ENCODE measurements around the gene EBNA1BP2. TPM values are rescaled to one million over a fixed set of nuclear protein-coding genes. Genes with fewer than 3 reads are reported as not detected.
A peak's percentile ranks its signal among the peaks of the same experiment; 100 is the strongest.
"Not testable (repeated sequence)": the region's sequence is repeated elsewhere in the genome, so short reads cannot be mapped to it uniquely, and the experiment has no call there.

Gene EBNA1BP2
- polyA plus RNA-seq, 2 donors: 30.2 to 72.8 TPM

DNA sequence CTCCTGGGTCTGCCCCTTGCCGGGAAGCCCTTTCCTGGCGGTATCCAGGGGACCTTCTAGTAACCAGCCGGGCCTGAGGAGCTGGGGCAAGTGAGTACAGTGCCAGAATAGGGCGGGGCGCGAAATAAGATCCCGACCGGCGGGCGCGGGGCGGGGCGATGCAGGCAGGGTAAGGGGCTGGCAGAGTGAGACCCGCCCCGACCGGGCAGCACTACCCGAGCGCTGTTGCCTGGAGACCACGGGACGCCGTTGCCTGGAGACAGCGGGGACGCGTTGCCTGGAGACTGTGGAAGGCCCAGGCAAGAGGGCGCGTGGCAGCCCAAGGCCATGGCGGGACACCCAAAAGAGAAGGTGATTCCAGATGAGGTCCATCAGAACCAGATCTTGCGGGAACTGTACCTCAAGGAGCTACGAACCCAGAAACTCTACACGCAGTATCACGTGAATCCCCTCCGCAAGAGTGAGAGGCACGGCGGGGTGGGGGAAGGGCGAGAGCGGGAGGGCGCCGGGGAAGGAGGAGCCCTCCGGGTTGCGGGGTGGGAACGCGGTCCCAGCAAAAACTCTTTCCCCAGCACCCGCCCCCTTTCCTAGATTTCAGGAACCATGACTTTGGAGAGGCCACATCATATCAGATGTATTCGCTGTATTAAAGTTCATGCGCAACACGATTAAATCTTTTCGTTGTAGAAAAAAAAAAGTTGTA, 24.3 kb downstream of the EBNA1BP2 start:
- Histone ChIP-seq H3K4me1 (ENCODE audit: control insufficient read depth in 2 of 2, insufficient read depth in 2 of 2, low read length in 1 of 2) (peaks cover 0 to 8% of the 10 kb centered on the region in 2 donors), H3K36me3 (ENCODE audit: control insufficient read depth in 2 of 2, insufficient read depth in 2 of 2, low read length in 1 of 2) (no peaks in the 10 kb centered on the region), H3K4me3 (ENCODE audit: low read depth in 1 of 2, low read length in 2 of 2) (peak overlapping the region; percentile 30 to 40), H3K9me3 (ENCODE audit: control insufficient read depth in 2 of 2, insufficient read depth in 1 of 2, low read depth in 1 of 2, low read length in 1 of 2) (no peaks in the 10 kb centered on the region), H3K27ac (ENCODE audit: low read depth in 2 of 2, low read length in 1 of 2) (no peak overlapping the region), H3K27me3 (ENCODE audit: control insufficient read depth in 1 of 2, insufficient read depth in 2 of 2, low read length in 2 of 2) (no peaks in the 10 kb centered on the region)
- 5 to 6% methylated on average over 47 of the region's 47 CpGs for whole genome bisulfite sequencing, 2 donors

DNA sequence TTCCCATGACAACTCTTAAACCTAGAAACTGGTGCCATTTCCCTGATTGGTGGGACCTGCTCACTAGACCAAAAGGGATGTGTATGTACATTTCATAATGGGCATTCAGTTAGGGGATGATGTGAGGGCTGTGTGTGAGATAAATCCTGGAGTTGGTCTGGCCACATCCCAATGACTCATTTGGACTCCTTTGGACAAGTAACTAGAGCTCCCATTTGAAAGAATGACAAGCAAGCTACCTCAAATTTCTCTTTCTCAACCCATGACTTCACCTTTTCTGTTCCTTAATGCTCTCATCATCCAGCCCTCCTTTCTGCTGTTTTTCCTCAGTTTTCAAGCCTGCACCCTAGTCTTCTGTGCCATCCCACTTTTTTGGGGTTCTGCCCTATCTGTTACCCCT, 27.9 kb downstream of the EBNA1BP2 start:
- H3K4me1 ChIP-seq (ENCODE audit: control insufficient read depth in 2 of 2, insufficient read depth in 2 of 2, low read length in 1 of 2): peaks cover 0 to 8% of the 10 kb centered on the region in 2 donors
- H3K9me3 ChIP-seq (ENCODE audit: control insufficient read depth in 2 of 2, insufficient read depth in 1 of 2, low read depth in 1 of 2, low read length in 1 of 2): no peaks in the 10 kb centered on the region
- no peaks in the 10 kb centered on the region for H3K27me3 ChIP-seq (ENCODE audit: control insufficient read depth in 1 of 2, insufficient read depth in 2 of 2, low read length in 2 of 2)
- H3K4me3 ChIP-seq (ENCODE audit: low read depth in 1 of 2, low read length in 2 of 2): no peak overlapping the region
- no peak overlapping the region for H3K27ac ChIP-seq (ENCODE audit: low read depth in 2 of 2, low read length in 1 of 2)
- no peaks in the 10 kb centered on the region for H3K36me3 ChIP-seq (ENCODE audit: control insufficient read depth in 2 of 2, insufficient read depth in 2 of 2, low read length in 1 of 2)

GRCh38 chr1:43143441-43143888, 28.6 kb downstream of the EBNA1BP2 start:
- no peak overlapping the region for H3K27ac ChIP-seq (ENCODE audit: low read depth in 2 of 2, low read length in 1 of 2)
- no peak overlapping the region for H3K4me3 ChIP-seq (ENCODE audit: low read depth in 1 of 2, low read length in 2 of 2)
- H3K36me3 ChIP-seq (ENCODE audit: control insufficient read depth in 2 of 2, insufficient read depth in 2 of 2, low read length in 1 of 2): no peaks in the 10 kb centered on the region
- peaks cover 0 to 7% of the 10 kb centered on the region in 2 donors for H3K4me1 ChIP-seq (ENCODE audit: control insufficient read depth in 2 of 2, insufficient read depth in 2 of 2, low read length in 1 of 2)
- 44 to 58% methylated on average over 7 of the region's 7 CpGs for WGBS, 2 donors
- H3K27me3 ChIP-seq (ENCODE audit: control insufficient read depth in 1 of 2, insufficient read depth in 2 of 2, low read length in 2 of 2): no peaks in the 10 kb centered on the region
- no peaks in the 10 kb centered on the region for H3K9me3 ChIP-seq (ENCODE audit: control insufficient read depth in 2 of 2, insufficient read depth in 1 of 2, low read depth in 1 of 2, low read length in 1 of 2)

DNA sequence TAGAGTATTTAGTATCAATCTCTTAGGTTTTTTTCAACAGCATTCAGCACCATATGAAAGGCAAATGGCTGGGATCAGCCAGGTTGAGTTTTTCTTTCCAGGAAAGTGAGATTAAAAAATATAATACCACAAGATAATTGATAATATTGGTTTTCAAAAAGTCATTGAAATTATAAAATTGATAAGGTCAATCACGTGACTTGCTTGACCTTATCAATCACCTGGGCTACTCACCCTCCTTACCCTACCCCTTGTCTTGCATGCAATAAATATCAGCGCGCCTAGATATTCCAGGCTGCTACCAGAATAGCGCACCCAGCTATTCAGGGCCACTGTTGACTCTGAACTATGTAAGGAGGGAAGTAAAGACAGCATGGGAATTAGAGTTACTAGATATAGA, 31.5 kb downstream of the EBNA1BP2 start:
- H3K4me3 ChIP-seq (ENCODE audit: low read depth in 1 of 2, low read length in 2 of 2): no peak overlapping the region
- H3K27me3 ChIP-seq (ENCODE audit: control insufficient read depth in 1 of 2, insufficient read depth in 2 of 2, low read length in 2 of 2): no peaks in the 10 kb centered on the region
- no peaks in the 10 kb centered on the region for H3K36me3 ChIP-seq (ENCODE audit: control insufficient read depth in 2 of 2, insufficient read depth in 2 of 2, low read length in 1 of 2)
- H3K4me1 ChIP-seq (ENCODE audit: control insufficient read depth in 2 of 2, insufficient read depth in 2 of 2, low read length in 1 of 2): no peaks in the 10 kb centered on the region
- H3K27ac ChIP-seq (ENCODE audit: low read depth in 2 of 2, low read length in 1 of 2): no peak overlapping the region
- 92 to 95% methylated on average over 4 of the region's 4 CpGs for WGBS, 2 donors
- no peaks in the 10 kb centered on the region for H3K9me3 ChIP-seq (ENCODE audit: control insufficient read depth in 2 of 2, insufficient read depth in 1 of 2, low read depth in 1 of 2, low read length in 1 of 2)

GRCh38 chr1:43140010-43140409, 32.1 kb downstream of the EBNA1BP2 start:
- Histone ChIP-seq H3K4me3 (ENCODE audit: low read depth in 1 of 2, low read length in 2 of 2) (no peak overlapping the region), H3K4me1 (ENCODE audit: control insufficient read depth in 2 of 2, insufficient read depth in 2 of 2, low read length in 1 of 2) (peaks cover 2 to 5% of the 10 kb centered on the region in 2 donors), H3K36me3 (ENCODE audit: control insufficient read depth in 2 of 2, insufficient read depth in 2 of 2, low read length in 1 of 2) (no peaks in the 10 kb centered on the region), H3K9me3 (ENCODE audit: control insufficient read depth in 2 of 2, insufficient read depth in 1 of 2, low read depth in 1 of 2, low read length in 1 of 2) (no peaks in the 10 kb centered on the region), H3K27ac (ENCODE audit: low read depth in 2 of 2, low read length in 1 of 2) (no peak overlapping the region), H3K27me3 (ENCODE audit: control insufficient read depth in 1 of 2, insufficient read depth in 2 of 2, low read length in 2 of 2) (no peaks in the 10 kb centered on the region)

DNA sequence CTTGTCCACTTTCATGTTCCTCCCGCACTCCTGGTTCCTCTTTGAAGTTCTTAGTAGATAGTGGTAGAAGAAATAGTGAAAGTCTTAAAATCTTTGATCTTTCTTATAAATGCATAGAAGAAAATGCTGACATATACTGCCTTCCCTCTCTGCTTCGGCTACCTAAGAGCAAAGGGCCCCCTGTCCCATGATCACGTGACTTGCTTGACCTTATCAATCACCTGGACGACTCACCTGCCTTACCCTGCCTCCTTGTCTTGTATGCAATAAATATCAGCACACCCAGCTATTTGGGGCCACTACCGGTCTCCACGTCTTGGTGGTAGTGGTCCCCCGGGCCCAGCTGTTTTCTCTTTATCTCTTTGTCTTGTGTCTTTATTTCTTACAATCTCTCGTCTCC, 32.8 kb downstream of the EBNA1BP2 start:
- H3K9me3 ChIP-seq (ENCODE audit: control insufficient read depth in 2 of 2, insufficient read depth in 1 of 2, low read depth in 1 of 2, low read length in 1 of 2); H3K36me3 ChIP-seq (ENCODE audit: control insufficient read depth in 2 of 2, insufficient read depth in 2 of 2, low read length in 1 of 2); H3K27ac ChIP-seq (ENCODE audit: low read depth in 2 of 2, low read length in 1 of 2); H3K4me3 ChIP-seq (ENCODE audit: low read depth in 1 of 2, low read length in 2 of 2); H3K4me1 ChIP-seq (ENCODE audit: control insufficient read depth in 2 of 2, insufficient read depth in 2 of 2, low read length in 1 of 2); H3K27me3 ChIP-seq (ENCODE audit: control insufficient read depth in 1 of 2, insufficient read depth in 2 of 2, low read length in 2 of 2): not testable (repeated sequence)
- 88 to 90% methylated on average over 8 of the region's 8 CpGs for WGBS, 2 donors

- Histone ChIP-seq H3K27me3 (ENCODE audit: control insufficient read depth in 1 of 2, insufficient read depth in 2 of 2, low read length in 2 of 2) (no peaks in the 10 kb centered on the region), H3K27ac (ENCODE audit: low read depth in 2 of 2, low read length in 1 of 2) (no peak overlapping the region), H3K9me3 (ENCODE audit: control insufficient read depth in 2 of 2, insufficient read depth in 1 of 2, low read depth in 1 of 2, low read length in 1 of 2) (no peaks in the 10 kb centered on the region), H3K4me1 (ENCODE audit: control insufficient read depth in 2 of 2, insufficient read depth in 2 of 2, low read length in 1 of 2) (peaks cover 2 to 7% of the 10 kb centered on the region in 2 donors), H3K4me3 (ENCODE audit: low read depth in 1 of 2, low read length in 2 of 2) (no peak overlapping the region), H3K36me3 (ENCODE audit: control insufficient read depth in 2 of 2, insufficient read depth in 2 of 2, low read length in 1 of 2) (no peaks in the 10 kb centered on the region)
- WGBS, 2 donors: 86 to 89% methylated on average over 7 of the region's 7 CpGs
These were observed 34.5 kb downstream of the EBNA1BP2 start for GRCh38 chr1:43137445-43138052.

DNA sequence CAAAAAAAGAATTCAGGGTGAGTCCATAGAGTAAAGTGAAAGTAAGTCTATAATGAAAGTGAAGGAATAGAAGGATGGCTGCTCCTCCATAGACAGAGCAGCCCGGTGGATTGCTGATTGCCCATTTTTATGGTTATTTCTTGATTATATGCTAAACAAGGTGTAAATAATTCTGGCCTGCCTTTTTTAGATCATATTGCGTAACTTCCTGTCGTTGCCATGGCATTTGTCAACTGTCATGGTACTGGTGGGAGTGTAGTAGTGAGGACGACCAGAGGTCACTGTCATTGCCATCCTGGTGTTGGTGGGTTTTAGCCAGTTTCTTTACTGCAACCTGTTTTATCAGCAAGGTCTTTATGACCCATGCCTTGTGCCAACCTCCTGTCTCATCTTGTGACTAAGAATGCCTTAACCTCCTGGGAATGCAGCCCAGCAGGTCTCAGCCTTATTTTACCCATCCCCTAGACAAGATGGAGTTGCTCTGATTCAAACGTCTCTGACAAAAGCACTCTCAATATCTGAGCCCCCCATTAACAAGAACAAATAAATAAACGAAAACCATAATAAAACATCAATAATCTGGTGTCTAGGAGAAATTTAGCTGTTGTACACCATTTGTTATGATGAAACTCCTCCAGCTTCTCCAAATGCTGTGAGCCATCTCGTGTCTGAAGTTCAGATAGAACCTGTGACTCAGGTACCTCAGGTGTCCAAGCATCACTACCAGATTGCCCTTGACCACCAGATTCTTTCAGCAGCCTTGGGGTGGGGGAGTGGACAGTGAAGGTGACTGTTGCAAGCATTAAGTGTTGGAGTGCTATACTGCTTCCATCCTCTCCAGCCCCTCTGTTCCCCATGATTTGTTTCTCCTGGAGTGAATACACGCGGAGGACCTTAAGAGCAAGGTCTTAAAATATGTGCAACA, 36.0 kb downstream of the EBNA1BP2 start:
- 69 to 73% methylated on average over 9 of the region's 9 CpGs for WGBS, 2 donors
- H3K4me1 ChIP-seq (ENCODE audit: control insufficient read depth in 2 of 2, insufficient read depth in 2 of 2, low read length in 1 of 2): peaks cover 2 to 7% of the 10 kb centered on the region in 2 donors
- H3K27ac ChIP-seq (ENCODE audit: low read depth in 2 of 2, low read length in 1 of 2): peak overlapping the region; percentile 47 to 49
- H3K36me3 ChIP-seq (ENCODE audit: control insufficient read depth in 2 of 2, insufficient read depth in 2 of 2, low read length in 1 of 2): no peaks in the 10 kb centered on the region
- no peaks in the 10 kb centered on the region for H3K27me3 ChIP-seq (ENCODE audit: control insufficient read depth in 1 of 2, insufficient read depth in 2 of 2, low read length in 2 of 2)
- no peak overlapping the region for H3K4me3 ChIP-seq (ENCODE audit: low read depth in 1 of 2, low read length in 2 of 2)
- no peaks in the 10 kb centered on the region for H3K9me3 ChIP-seq (ENCODE audit: control insufficient read depth in 2 of 2, insufficient read depth in 1 of 2, low read depth in 1 of 2, low read length in 1 of 2)

GRCh38 chr1:43134640-43135039, 37.5 kb downstream of the EBNA1BP2 start:
- H3K4me1 ChIP-seq (ENCODE audit: control insufficient read depth in 2 of 2, insufficient read depth in 2 of 2, low read length in 1 of 2): peaks cover 2 to 7% of the 10 kb centered on the region in 2 donors
- no peaks in the 10 kb centered on the region for H3K9me3 ChIP-seq (ENCODE audit: control insufficient read depth in 2 of 2, insufficient read depth in 1 of 2, low read depth in 1 of 2, low read length in 1 of 2)
- no peak overlapping the region for H3K27ac ChIP-seq (ENCODE audit: low read depth in 2 of 2, low read length in 1 of 2)
- H3K27me3 ChIP-seq (ENCODE audit: control insufficient read depth in 1 of 2, insufficient read depth in 2 of 2, low read length in 2 of 2): no peaks in the 10 kb centered on the region
- H3K36me3 ChIP-seq (ENCODE audit: control insufficient read depth in 2 of 2, insufficient read depth in 2 of 2, low read length in 1 of 2): no peaks in the 10 kb centered on the region
- no peak overlapping the region for H3K4me3 ChIP-seq (ENCODE audit: low read depth in 1 of 2, low read length in 2 of 2)

Measured in esophagus (tissue), 2 donors.